ENCODE measurements around the gene C1S. TPM values are rescaled to one million over a fixed set of nuclear protein-coding genes. Genes with fewer than 3 reads are reported as not detected.
"Not testable (repeated sequence)": the region's sequence is repeated elsewhere in the genome, so short reads cannot be mapped to it uniquely, and the experiment has no call there.

C1S gene
- total RNA-seq, result 662 TPM

GRCh38 chr12:7060353-7060954 is at the start of gene C1S:
C1S (plus strand) TSS chr12:7060718; CDS start chr12:7061913, 1,195 bp downstream.
- ATAC-seq, result peak; percentile 98
- peak; percentile 82 for DNase-seq (ENCODE audit: low spot score)
- intact Hi-C loops (cut with DNase I), result no loop called here

GRCh38 chr12:7011398-7011797 is 49.1 kb upstream of the C1S start:
- DNase-seq (ENCODE audit: low spot score); ATAC-seq; intact Hi-C loops (cut with DNase I): not testable (repeated sequence)

GRCh38 chr12:7012024-7012607 is 48.4 kb upstream of the C1S start:
- intact Hi-C loops (cut with DNase I), result no loop called here
- no peak for ATAC-seq

GRCh38 chr12:7013101-7013500 is 47.4 kb upstream of the C1S start:
- DNase-seq (ENCODE audit: low spot score) (no peak), ATAC-seq (no peak)
- intact Hi-C loops (cut with DNase I), result no loop called here

More at GRCh38 chr12:7012024-7012607, 48.4 kb upstream of the C1S start:
- DNase-seq (ENCODE audit: low spot score), result no peak

- intact Hi-C loops (cut with DNase I), result no loop called here
- no peak for DNase-seq (ENCODE audit: low spot score)
- no peak for ATAC-seq
Measured at GRCh38 chr12:7015555-7016370, 44.8 kb upstream of the C1S start.

- DNase-seq (ENCODE audit: low spot score) (no peak), ATAC-seq (no peak)
- intact Hi-C loops (cut with DNase I), result no loop called here
Measured at GRCh38 chr12:7016958-7017571, 43.5 kb upstream of the C1S start.

- DNase-seq (ENCODE audit: low spot score) (no peak), ATAC-seq (peak; percentile 11)
- intact Hi-C loops (cut with DNase I), result no loop called here
Measured at GRCh38 chr12:7017870-7018349, 42.6 kb upstream of the C1S start.

DNA sequence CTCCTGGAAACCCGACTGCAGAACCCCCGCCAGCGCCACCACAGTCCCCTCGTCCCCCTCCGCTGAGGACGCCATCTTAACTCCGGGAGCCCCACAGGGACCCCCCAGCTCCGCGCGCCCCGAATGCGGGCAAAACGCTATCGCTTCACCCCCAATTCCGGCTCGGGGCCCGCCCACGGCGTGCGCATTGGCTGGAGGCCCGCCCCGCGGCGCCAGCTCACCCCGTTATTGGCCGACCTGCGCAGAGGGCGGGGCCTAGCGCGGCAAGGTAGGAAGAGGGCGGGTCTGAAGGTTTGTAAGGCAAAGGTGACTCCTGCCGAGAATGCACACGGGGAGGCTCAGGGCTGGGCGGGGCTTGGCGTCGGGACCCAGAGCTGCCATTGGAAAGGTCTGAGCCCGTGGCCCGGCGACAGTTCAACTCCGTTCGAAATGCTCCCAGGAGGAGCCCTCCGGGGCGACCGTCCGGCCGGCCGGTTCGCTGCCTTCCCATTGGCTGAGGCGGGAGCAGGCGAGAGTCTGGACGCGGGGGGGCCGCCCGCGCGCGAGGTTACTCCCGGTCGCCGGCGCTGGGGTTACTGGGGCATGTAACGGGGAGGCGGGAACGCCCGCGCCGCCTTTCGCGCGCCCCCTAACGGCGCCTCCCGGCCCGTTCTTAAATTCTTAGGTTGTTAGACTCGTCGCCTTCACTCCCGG is 42.0 kb upstream of the C1S start, which contains the start of gene LPCAT3:
LPCAT3 (minus strand) TSS at position 127 of the 693 bp plus-strand sequence; CDS start at position 75, 52 bp downstream.
- peak; percentile 98 for DNase-seq (ENCODE audit: low spot score)
- ATAC-seq, result peak; percentile 99
- intact Hi-C loops (cut with DNase I), result no loop called here

DNA sequence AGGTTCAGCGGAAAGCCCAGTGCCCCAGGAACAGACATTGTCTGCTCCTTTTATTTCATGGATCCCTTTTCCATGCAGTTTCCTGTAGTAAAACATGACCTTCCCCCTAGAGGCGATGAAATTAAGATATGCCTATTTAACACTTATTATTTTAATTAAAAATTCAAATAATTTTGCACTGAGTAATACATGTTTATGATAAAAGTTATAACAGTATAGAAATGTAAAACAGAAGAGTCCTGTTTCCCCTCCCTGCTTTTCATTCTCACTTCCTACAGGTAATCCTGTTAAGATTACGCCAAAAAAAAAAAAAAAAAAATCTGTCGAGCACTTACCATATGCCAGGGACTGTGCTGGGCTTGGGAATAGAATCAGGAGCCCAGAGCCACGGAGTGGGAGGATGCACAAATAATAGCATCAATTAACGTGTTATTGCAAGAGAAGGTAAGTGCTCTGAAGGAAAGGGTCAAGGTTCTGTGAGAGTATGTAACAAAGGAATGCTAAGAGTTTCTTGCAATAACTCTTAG is 41.4 kb upstream of the C1S start:
- DNase-seq (ENCODE audit: low spot score), result no peak
- intact Hi-C loops (cut with DNase I), result no loop called here
- no peak for ATAC-seq

DNA sequence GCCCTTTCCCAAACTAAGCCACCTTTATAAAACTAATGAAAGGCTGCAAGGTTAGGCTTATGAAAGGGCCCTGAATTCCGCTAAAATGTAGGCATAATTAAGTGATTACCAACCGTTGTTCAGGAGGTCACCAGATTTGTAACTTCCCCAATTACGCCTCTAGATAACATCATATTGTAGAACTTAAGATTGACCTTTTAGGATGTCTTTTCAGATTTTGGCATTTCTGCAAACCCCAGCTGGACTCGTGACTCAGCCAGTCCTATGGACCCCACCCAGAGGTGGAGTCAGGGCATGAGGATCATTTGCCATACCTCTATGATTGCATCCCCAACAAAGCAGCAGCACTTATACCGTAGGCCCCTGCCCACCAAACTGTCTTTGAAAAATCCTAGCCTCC is 38.6 kb upstream of the C1S start:
- no peak for ATAC-seq
- intact Hi-C loops (cut with DNase I), result no loop called here
- DNase-seq (ENCODE audit: low spot score), result no peak

- DNase-seq (ENCODE audit: low spot score), result no peak
- no peak for ATAC-seq
- intact Hi-C loops (cut with DNase I), result no loop called here
Measured at GRCh38 chr12:7023114-7023513, 37.4 kb upstream of the C1S start.

DNA sequence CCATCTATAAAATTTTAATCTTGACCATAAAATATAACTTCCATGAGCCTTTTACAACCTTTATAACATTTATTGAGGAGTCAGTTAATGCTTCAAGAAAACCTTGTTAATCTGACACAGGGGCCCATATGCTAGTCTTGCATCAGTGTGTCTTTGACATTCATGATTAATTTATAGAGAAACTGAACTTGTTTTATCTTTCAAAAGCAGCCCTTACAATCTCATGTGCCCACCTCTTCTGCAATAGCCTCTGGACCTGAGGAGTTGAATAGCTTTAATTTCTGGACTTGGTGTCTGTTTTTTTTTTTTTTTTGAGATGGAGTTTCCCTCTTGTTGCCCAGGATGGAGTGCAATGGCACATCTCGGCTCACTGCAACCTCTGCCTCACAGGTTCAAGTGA is 33.7 kb upstream of the C1S start:
- ATAC-seq (no peak), DNase-seq (ENCODE audit: low spot score) (no peak)
- intact Hi-C loops (cut with DNase I), result no loop called here

DNA sequence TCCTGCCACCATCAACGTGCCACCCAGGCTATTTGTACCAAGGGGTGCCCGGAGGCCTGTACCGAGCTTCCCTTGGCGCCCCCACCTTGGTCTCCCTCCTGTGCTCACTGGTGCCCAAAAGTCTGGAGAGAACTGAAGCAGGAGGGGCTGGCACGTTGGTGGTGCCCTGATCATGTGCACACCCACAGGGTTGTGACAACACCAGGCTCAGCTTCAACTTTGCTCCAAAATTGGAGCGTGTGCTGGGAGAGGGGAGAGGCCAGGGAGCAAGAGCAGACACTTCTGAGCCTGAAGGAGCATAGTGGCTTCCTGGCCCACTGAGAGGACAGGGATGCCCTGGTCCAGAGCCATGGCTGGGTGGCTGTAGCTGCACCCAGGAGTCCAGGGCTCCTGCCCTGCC is 29.2 kb upstream of the C1S start:
- ATAC-seq (no peak), DNase-seq (ENCODE audit: low spot score) (no peak)
- intact Hi-C loops (cut with DNase I), result no loop called here

DNA sequence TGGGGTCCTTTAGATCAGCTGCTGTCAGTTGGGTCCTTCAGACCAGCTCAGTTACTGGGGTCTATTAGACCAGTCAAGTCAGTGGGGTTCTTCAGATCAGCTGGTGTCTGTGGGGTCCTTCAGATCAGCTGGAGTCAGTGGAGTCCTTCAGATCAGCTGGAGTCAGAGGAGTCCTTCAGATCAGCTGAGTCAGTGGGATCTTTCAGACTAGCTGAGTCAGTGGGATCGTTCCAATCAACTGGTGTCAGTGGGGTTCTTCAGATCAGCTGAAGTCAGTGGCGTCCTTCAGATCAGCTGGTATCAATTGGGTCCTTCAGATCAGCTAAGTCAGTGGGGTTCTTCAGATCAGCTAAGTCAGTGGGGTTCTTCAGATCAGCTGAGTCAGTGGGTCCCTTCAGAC is 27.5 kb upstream of the C1S start:
- intact Hi-C loops (cut with DNase I), result no loop called here
- ATAC-seq (no peak), DNase-seq (ENCODE audit: low spot score) (no peak)

- ATAC-seq, result no peak
- intact Hi-C loops (cut with DNase I), result no loop called here
Measured at GRCh38 chr12:7034464-7034863, 26.1 kb upstream of the C1S start.

DNA sequence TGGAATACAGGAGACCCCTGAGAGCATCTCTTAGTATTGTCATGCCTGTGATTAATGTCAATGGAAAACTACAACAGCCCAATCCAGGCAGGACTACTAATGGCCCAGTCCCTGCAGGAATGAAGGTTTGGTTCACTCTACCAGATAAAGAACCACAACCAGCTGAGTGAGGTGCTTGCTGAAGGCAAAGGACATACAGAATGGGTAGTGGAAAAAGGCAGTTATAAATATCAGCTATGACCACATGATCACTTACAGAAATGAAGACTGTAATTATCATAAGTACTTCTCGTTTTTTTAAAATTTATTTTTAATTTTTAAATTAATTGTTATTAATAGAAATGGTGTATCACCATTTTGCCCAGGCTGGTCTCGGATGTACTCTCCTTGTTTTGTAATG is 25.1 kb upstream of the C1S start:
- DNase-seq (ENCODE audit: low spot score) (no peak), ATAC-seq (no peak)
- intact Hi-C loops (cut with DNase I), result no loop called here

More at GRCh38 chr12:7034464-7034863, 26.1 kb upstream of the C1S start:
- no peak for DNase-seq (ENCODE audit: low spot score)

DNA sequence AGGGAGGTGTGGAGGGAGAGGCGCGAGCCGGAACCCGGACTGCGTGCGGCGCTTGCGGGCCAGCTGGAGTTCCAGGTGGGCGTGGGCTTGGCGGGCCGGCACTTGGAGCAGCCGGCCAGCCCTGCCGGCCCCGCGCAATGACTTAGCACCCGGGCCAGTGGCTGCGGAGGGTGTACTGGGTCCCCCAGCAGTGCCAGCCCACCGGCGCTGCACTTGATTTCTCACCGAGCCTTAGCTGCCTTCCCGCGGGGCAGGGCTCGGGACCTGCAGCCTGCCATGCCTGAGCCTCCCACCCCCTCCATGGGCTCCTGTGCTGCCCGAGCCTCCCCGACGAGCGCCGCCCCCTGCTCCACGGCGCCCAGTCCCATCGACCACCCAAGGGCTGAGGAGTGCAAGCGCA is 23.1 kb upstream of the C1S start:
- intact Hi-C loops (cut with DNase I); DNase-seq (ENCODE audit: low spot score); ATAC-seq: not testable (repeated sequence)

DNA sequence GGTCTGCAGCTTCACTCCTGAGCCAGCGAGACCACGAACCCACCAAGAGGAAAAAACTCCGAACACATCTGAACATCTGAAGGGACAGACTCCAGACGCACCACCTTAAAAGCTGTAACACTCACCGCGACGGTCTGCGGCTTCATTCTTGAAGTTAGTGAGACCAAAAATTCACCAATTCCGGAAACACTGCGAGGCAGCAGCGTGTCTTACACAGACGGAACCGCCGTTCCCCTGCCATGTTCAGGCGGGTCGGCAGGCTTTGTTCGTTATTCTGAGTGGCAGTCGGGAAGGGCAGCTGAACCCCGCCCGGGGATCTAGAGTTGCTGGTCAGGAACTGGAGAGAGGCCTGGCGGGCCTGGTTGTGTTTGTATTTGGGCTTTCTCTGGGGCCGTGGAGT is 21.9 kb upstream of the C1S start:
- no peak for ATAC-seq
- intact Hi-C loops (cut with DNase I), result no loop called here
- DNase-seq (ENCODE audit: low spot score), result no peak

DNA sequence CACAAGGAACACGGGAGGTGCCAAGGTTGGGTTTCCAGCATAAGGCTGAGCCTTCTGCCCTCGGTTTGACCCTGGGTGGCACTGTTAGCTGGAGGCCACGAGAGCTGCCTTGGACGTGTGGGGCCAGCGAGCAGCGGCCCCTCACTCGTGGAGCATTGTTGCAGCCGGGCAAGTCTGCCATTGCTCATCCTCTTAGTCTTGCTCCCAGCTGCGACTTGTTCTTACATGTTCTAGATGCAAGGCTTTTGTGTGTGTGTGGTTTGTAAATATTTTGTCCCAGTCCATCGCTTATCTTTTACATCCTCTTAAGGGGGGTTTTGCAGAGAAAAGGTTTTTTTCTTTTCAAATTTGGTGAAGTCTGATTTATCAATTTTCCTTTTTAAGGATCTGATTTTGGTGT is 21.1 kb upstream of the C1S start:
- intact Hi-C loops (cut with DNase I), result no loop called here
- DNase-seq (ENCODE audit: low spot score) (no peak), ATAC-seq (no peak)

All from sciatic nerve (tissue), 2 donors.